SH-SY5Y (cell line): ENCODE results near the gene ANTXR1.

Source experiments
- GATA2 ChIP-seq: IDR thresholded peaks from 2 replicates; pipeline ENCODE4 v1.6.1; 2011; ENCODE audit warnings: mild to moderate bottlenecking, low read depth, low read length
- GATA3 ChIP-seq: IDR thresholded peaks from 2 replicates; pipeline ENCODE4 v1.6.1; 2011; ENCODE audit warnings: low read depth, mild to moderate bottlenecking, low read length, moderate library complexity

GRCh38 chr2:69291004-69291650 is 278.1 kb downstream of the ANTXR1 start:
- TF ChIP-seq GATA3 (no peak), GATA2 (no peak)
